Measurements from ENCODE around the gene PRF1. TPM values are rescaled to one million over a fixed set of nuclear protein-coding genes. Genes with fewer than 3 reads are reported as not detected.

Gene PRF1
- total RNA-seq, 1 donor from 2014 or later, result 29.5 TPM

DNA sequence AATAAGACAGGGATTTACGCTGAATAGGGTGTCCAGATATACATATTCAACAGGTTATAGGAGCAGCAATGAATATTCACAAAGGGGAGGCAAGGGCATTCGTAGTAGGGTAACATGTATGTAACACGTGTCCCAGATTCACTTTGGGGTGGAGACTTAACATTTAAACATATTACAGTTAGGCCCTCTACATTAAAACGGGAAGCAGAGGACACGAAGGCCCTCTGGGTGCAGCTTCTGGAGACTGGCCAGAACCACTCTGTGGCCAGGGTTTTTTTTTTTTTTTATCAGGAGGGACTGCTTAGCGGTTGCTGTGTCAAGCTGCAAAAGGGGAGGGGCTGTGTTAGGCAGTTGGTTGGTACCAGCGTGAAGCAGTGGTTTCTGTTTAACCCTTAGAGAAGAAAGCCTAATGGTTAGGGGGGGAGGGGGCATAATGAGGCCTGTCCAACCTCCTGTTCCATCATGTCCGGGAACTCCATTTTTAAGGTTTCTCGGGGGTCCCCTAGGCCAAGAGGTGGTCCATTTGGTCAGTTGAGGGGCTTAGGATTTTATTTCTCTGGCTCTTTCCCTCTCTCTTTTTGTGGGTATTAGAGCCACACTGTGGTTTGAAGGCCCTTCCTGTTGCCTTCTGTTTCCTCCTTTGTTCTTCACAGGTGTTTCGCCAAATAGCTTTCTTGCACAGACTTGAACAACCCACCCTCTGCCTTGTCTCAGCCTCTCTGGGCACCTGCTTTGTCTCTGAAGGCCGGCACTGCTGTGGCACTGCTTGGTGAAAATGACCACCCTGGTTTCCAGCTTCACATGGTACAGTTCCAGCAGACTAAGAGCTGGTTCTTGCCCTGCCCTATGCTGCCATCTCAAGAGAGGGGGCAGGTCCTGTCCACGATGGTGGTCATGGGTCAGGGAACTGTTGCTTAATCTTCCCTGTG is 26.4 kb downstream of the PRF1 start:
- Histone ChIP-seq H3K36me3 (no peaks in the 10 kb centered on the region), H3K27me3 (ENCODE audit: low read depth) (no peaks in the 10 kb centered on the region), H3K4me1 (peaks cover 29% of the 10 kb centered on the region), H3K9me3 (no peaks in the 10 kb centered on the region), H3K27ac (peak overlapping the region; percentile 21), H3K4me3 (peak overlapping the region; percentile 1)
- TF ChIP-seq, protein P1, sequence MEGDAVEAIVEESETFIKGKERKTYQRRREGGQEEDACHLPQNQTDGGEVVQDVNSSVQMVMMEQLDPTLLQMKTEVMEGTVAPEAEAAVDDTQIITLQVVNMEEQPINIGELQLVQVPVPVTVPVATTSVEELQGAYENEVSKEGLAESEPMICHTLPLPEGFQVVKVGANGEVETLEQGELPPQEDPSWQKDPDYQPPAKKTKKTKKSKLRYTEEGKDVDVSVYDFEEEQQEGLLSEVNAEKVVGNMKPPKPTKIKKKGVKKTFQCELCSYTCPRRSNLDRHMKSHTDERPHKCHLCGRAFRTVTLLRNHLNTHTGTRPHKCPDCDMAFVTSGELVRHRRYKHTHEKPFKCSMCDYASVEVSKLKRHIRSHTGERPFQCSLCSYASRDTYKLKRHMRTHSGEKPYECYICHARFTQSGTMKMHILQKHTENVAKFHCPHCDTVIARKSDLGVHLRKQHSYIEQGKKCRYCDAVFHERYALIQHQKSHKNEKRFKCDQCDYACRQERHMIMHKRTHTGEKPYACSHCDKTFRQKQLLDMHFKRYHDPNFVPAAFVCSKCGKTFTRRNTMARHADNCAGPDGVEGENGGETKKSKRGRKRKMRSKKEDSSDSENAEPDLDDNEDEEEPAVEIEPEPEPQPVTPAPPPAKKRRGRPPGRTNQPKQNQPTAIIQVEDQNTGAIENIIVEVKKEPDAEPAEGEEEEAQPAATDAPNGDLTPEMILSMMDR (IDR thresholded peaks at IDR 0.05), result no peak
- intact Hi-C loops (cut with DNase I), result no loop called here
- ATAC-seq (peak; percentile 85 to 90), DNase-seq (peak; percentile 77)

GRCh38 chr10:70575486-70575873 is 27.1 kb downstream of the PRF1 start:
- intact Hi-C loops (cut with DNase I), result no loop called here
- no peak overlapping the region for H3K4me3 ChIP-seq
- H3K4me1 ChIP-seq, result peaks cover 29% of the 10 kb centered on the region
- no peaks in the 10 kb centered on the region for H3K9me3 ChIP-seq
- H3K27me3 ChIP-seq (ENCODE audit: low read depth), result no peaks in the 10 kb centered on the region
- no peaks in the 10 kb centered on the region for H3K36me3 ChIP-seq
- ATAC-seq (peak; percentile 11 to 43), DNase-seq (no peak)
- no peak overlapping the region for H3K27ac ChIP-seq
- TF ChIP-seq, protein P1 (IDR thresholded peaks at IDR 0.05), result no peak

GRCh38 chr10:70573599-70574506 is 28.7 kb downstream of the PRF1 start:
- Histone ChIP-seq H3K4me3 (no peak overlapping the region), H3K36me3 (no peaks in the 10 kb centered on the region), H3K4me1 (peaks cover 29% of the 10 kb centered on the region), H3K27ac (no peak overlapping the region), H3K27me3 (ENCODE audit: low read depth) (no peaks in the 10 kb centered on the region), H3K9me3 (no peaks in the 10 kb centered on the region)
- no peak for DNase-seq
- ATAC-seq, result no peak
- intact Hi-C loops (cut with DNase I), result no loop called here
- TF ChIP-seq, protein P1 (IDR thresholded peaks at IDR 0.05), result no peak

- Histone ChIP-seq H3K27ac (no peak overlapping the region), H3K36me3 (peaks cover 11% of the 10 kb centered on the region), H3K27me3 (ENCODE audit: low read depth) (no peaks in the 10 kb centered on the region), H3K9me3 (no peaks in the 10 kb centered on the region), H3K4me3 (no peak overlapping the region), H3K4me1 (peaks cover 16% of the 10 kb centered on the region)
- ATAC-seq (no peak), DNase-seq (peak; percentile 25)
- TF ChIP-seq, protein P1 (IDR thresholded peaks at IDR 0.05), result no peak
- intact Hi-C loops (cut with DNase I), result no loop called here
These were observed 30.7 kb downstream of the PRF1 start for GRCh38 chr10:70571636-70572439.

DNA sequence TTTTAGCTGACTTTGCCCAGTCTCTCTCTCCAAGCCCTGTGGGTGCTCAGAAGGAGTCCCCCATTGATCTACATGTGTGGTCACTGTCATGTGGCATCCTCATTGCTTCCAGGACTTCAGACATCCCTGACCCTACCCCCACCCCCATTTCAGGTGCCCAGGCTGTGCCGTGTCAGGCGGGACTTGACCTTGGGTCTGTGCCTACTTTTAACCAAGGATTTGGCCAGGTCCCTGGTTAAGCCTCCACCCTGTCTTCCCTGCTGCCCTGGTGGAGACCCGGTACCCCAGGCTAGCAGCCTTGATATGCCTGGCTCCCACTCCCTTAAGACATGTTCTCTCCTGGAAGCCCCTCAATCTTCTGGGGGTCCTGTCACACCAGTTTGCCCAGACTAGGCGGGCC is 31.3 kb downstream of the PRF1 start:
- peaks cover 17% of the 10 kb centered on the region for H3K36me3 ChIP-seq
- no peaks in the 10 kb centered on the region for H3K9me3 ChIP-seq
- no peak overlapping the region for H3K27ac ChIP-seq
- intact Hi-C loops (cut with DNase I), result no loop called here
- H3K4me1 ChIP-seq, result peaks cover 10% of the 10 kb centered on the region
- ATAC-seq, result no peak
- TF ChIP-seq, protein P1 (IDR thresholded peaks at IDR 0.05), result no peak
- DNase-seq, result no peak
- no peaks in the 10 kb centered on the region for H3K27me3 ChIP-seq (ENCODE audit: low read depth)
- H3K4me3 ChIP-seq, result no peak overlapping the region

Measured in lower lobe of right lung (tissue), 2 donors.